ENCODE results near the gene MATN4.

DNA sequence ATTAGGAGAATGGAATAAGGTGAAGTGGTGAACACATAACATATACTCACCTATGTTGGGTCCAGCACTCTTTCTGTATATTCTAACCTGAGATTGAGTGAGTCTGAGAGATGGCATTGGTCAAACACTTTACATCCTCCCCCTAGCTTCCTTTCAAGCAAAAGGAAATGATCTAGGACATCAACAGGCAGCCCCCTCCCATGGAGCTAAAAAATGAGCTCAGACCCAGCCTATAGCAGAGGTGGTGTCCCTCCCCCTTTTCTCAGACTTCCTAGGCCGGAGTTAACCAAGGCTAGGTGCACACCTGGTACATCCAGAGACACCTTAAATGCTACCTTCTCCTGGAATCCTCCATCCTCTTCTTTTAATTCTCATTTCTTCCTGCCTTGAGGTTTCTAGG, 45.6 kb upstream of the MATN4 start:
- no peak for TF ChIP-seq POLR2A (IDR thresholded peaks at IDR 0.05)
- TF ChIP-seq, protein P1, sequence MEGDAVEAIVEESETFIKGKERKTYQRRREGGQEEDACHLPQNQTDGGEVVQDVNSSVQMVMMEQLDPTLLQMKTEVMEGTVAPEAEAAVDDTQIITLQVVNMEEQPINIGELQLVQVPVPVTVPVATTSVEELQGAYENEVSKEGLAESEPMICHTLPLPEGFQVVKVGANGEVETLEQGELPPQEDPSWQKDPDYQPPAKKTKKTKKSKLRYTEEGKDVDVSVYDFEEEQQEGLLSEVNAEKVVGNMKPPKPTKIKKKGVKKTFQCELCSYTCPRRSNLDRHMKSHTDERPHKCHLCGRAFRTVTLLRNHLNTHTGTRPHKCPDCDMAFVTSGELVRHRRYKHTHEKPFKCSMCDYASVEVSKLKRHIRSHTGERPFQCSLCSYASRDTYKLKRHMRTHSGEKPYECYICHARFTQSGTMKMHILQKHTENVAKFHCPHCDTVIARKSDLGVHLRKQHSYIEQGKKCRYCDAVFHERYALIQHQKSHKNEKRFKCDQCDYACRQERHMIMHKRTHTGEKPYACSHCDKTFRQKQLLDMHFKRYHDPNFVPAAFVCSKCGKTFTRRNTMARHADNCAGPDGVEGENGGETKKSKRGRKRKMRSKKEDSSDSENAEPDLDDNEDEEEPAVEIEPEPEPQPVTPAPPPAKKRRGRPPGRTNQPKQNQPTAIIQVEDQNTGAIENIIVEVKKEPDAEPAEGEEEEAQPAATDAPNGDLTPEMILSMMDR (IDR thresholded peaks at IDR 0.05) = no peak

Data from vagina (tissue), 2 donors.